Transverse colon (tissue), 4 donors: ENCODE measurements around the gene SLC6A7. TPM values are rescaled to one million over a fixed set of nuclear protein-coding genes. Genes with fewer than 3 reads are reported as not detected.

ENCODE experiments used
- DNase-seq: peaks from one replicate; pipeline ENCODE4 v3.0.0-alpha.2; 2019
- H3K27ac ChIP-seq, 4 donors: fragments of 200-600 bp; sonication (generic); 2 replicates each; pipeline ENCODE4 v1.5.1; 2016 to 2018; ENCODE audit warnings: inconsistent platforms in 4 of 4
- H3K27me3 ChIP-seq: fragments of 200-600 bp; sonication (generic); 2 replicates; pipeline ENCODE4 v1.5.1; 2017; ENCODE audit warnings: inconsistent platforms
- H3K36me3 ChIP-seq, 4 donors: fragments of 200-600 bp; sonication (generic); 2 replicates each; pipeline ENCODE4 v1.5.1; 2017 to 2019; ENCODE audit warnings: inconsistent platforms in 4 of 4
- H3K4me1 ChIP-seq, 4 donors: fragments of 200-600 bp; sonication (generic); 2 replicates each; pipeline ENCODE4 v1.5.1; 2017 to 2020; ENCODE audit warnings: inconsistent platforms in 4 of 4
- H3K4me3 ChIP-seq, 4 donors: fragments of 200-600 bp; sonication (generic); 1 replicate in 1 of 4; 2 replicates in 3 of 4; pipeline versions ENCODE4 v1.5.1 to v1.6.1; 2017 to 2019; ENCODE audit warnings: inconsistent platforms in 4 of 4
- H3K9me3 ChIP-seq, 2 donors: fragments of 200-600 bp; sonication (generic); 2 replicates each; pipeline ENCODE4 v1.5.1; 2017 to 2019; ENCODE audit warnings: inconsistent platforms in 2 of 2
- CTCF ChIP-seq, 5 experiments: fragments of 200-600 bp in 3 of 5; fragments of 450-650 bp in 2 of 5; sonication (generic) in 3 of 5; IDR thresholded peaks; 1 replicate in 2 of 5; 2 replicates in 3 of 5; pipeline ENCODE4 v1.5.1; 2016 to 2017; ENCODE audit warnings: antibody characterized with exemption in 5 of 5, inconsistent platforms in 3 of 5, mild to moderate bottlenecking in 2 of 5, moderate library complexity in 1 of 5
- EP300 ChIP-seq: sonication (generic); formaldehyde crosslinking; IDR thresholded peaks from one replicate; pipeline ENCODE4 v1.6.1; 2017; ENCODE audit warnings: antibody characterized with exemption, low read depth
- POLR2A ChIP-seq: fragments of 450-650 bp; IDR thresholded peaks from one replicate; pipeline ENCODE4 v1.6.1; 2016; ENCODE audit warnings: antibody characterized with exemption, mild to moderate bottlenecking, moderate library complexity
- POLR2AphosphoS5 ChIP-seq, 3 donors: sonication (generic); formaldehyde crosslinking; IDR thresholded peaks; one replicate each; pipeline ENCODE4 v1.6.1; 2016; ENCODE audit warnings: antibody characterized with exemption in 3 of 3
- WGBS, 2 donors: methylation state at CpG; one replicate each; pipeline ENCODE4 v1.1.5; 2018; ENCODE audit warnings: low coverage in 1 of 2; 5-methylcytosine and 5-hydroxymethylcytosine counted together
- in situ Hi-C, 4 donors: fragments of 200-750 bp; cut with MboI; loops; one replicate each; pipeline versions ENCODE4 v1.15.0 to v1.15.1; 2017; ENCODE audit warnings: low sequenced_read_pairs in 3 of 4, low pct_ligation_motif_present in 1 of 4, low pct_unique_long_range_greater_than_20kb in 1 of 4
- intact Hi-C: fragments of 100-400 bp; cut with DNase I; formaldehyde crosslinking; loops from one replicate; pipeline ENCODE4 v1.15.1; 2023; ENCODE audit warnings: low total_unique reads
- total RNA-seq, 4 donors: library from RNA; depleted of rRNA; stranded (reverse); fragments of >200 nt; gene quantifications; one replicate each; pipeline ENCODE4 v1.1.0, GENCODE V29; 2016

Gene SLC6A7
- total RNA-seq, 4 donors from 2014 or later, result 19.5 to 67.7 (median 21.3) TPM

GRCh38 chr5:150214289-150214688 lies 24.4 kb downstream of the SLC6A7 start:
- TF ChIP-seq POLR2A (no peak), CTCF (IDR thresholded peaks at IDR 0.05) (no peak), EP300 (no peak), POLR2AphosphoS5 (IDR thresholded peaks at IDR 0.05) (no peak)
- no peak for DNase-seq
- Histone ChIP-seq H3K4me1 (peaks cover 22 to 59% (median 53%) of the 10 kb centered on the region in 4 donors), H3K36me3 (no peaks in the 10 kb centered on the region), H3K27me3 (no peaks in the 10 kb centered on the region), H3K27ac (peak overlapping the region; percentile 8 to 79 (median 46)), H3K4me3 (no peak overlapping the region), H3K9me3 (no peaks in the 10 kb centered on the region)
- 73% methylated on average over 7 of the region's 7 CpGs; no CpG with 5 or more reads in 1 of the 2 donors for WGBS, 2 donors
- intact Hi-C loops, result no loop called here
- in situ Hi-C loops, result loop anchor here in 1 of 4 donors (5.0 to 25.0 kb wide), 2 partner anchors 52 to 377 kb away; no protein-coding TSS in a partner anchor

GRCh38 chr5:150215979-150216944 lies 26.4 kb downstream of the SLC6A7 start:
- Histone ChIP-seq H3K4me1 (peaks cover 19 to 39% (median 36%) of the 10 kb centered on the region in 4 donors), H3K9me3 (no peaks in the 10 kb centered on the region), H3K27ac (peak overlapping the region; percentile 55 to 79 (median 68)), H3K27me3 (no peaks in the 10 kb centered on the region), H3K4me3 (no peak overlapping the region), H3K36me3 (no peaks in the 10 kb centered on the region)
- DNase-seq, result peak; percentile 75
- no peak for TF ChIP-seq CTCF (IDR thresholded peaks at IDR 0.05)
- TF ChIP-seq POLR2A, result no peak
- peak in 1 of 3 donors; percentile 31 for TF ChIP-seq POLR2AphosphoS5 (IDR thresholded peaks at IDR 0.05)
- peak; percentile 41 for TF ChIP-seq EP300
- in situ Hi-C loops (loop anchor here in 2 of 4 donors (5.0 to 25.0 kb wide), 2 partner anchors 54 to 379 kb away; no protein-coding TSS in a partner anchor), intact Hi-C loops (loop anchor here (2.0 kb wide), 1 partner anchor 85 kb away; no protein-coding TSS in a partner anchor)
- WGBS, 2 donors, result 40 to 51% methylated on average over 1 to 10 of the region's 10 CpGs

GRCh38 chr5:150217038-150217437 lies 27.2 kb downstream of the SLC6A7 start:
- DNase-seq, result peak; percentile 54
- Histone ChIP-seq H3K27ac (peak overlapping the region; percentile 55 to 79 (median 68)), H3K36me3 (no peaks in the 10 kb centered on the region), H3K27me3 (no peaks in the 10 kb centered on the region), H3K4me1 (peaks cover 19 to 33% (median 29%) of the 10 kb centered on the region in 4 donors), H3K4me3 (no peak overlapping the region), H3K9me3 (no peaks in the 10 kb centered on the region)
- WGBS, 2 donors, result 45% methylated on average over 2 of the region's 2 CpGs; no CpG with 5 or more reads in 1 of the 2 donors
- in situ Hi-C loops (loop anchor here in 2 of 4 donors (5.0 to 25.0 kb wide), 2 partner anchors 55 to 380 kb away; no protein-coding TSS in a partner anchor), intact Hi-C loops (loop anchor here (2.0 kb wide), 1 partner anchor 86 kb away; no protein-coding TSS in a partner anchor)
- TF ChIP-seq POLR2A, result no peak
- no peak for TF ChIP-seq EP300
- TF ChIP-seq POLR2AphosphoS5 (IDR thresholded peaks at IDR 0.05), result peak in 1 of 3 donors; percentile 36
- TF ChIP-seq CTCF (IDR thresholded peaks at IDR 0.05), result no peak
